ENCODE data around the gene ADIPOQ. TPM values are rescaled to one million over a fixed set of nuclear protein-coding genes. Genes with fewer than 3 reads are reported as not detected.

ADIPOQ gene
- total and polyA plus RNA-seq, 2 of the 13 experiments (the other 11 are each of a cell fraction or from before 2014, with no cell fraction given): not detected

DNA sequence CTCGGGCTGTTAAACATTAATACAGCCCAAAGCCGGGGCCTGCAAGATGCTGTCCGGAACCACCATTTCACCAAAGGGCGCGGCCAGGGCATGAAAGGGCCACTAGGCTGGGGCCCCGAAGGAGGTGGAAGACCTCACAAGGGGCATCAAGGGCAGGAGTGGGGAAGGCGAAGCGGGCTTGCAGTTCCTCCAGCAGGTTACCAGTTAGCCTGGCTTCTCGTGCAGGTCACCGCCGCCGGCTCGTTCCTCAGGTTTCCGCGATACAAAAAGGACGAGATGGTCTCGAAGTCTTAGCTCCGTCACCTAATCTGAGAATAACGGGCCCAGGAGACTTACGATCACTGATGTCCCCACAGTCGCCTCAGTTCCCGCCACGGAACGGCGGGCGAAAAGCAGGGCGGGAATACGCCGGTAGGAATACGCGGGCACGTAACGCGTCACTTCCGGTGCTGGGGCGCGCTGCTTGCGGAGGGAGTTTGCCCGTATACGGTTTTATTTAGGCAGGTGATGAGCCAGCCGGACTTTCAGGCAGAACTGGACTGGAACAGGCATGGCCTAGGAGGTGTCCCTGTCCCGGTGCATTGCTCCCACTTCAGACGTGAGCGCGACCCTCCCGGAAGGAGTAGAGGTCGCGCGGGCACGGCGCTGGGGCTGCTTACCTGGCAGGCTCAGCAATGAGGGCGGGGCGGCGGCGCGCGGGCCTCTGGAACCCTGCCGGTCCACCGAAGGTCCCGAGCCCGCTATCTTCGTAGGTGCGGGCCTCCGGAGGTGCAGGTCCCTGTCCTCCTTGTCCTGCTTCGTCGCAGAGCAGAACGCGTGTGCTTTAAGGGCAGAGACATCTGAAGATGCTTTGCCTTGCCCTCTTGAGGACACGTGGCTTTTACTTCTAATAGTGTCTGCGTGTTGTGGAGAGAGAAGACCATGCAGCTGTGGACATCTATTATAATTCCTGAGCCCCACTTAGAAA lies 36.1 kb upstream of the ADIPOQ start, which contains the start of gene RFC4:
Gene RFC4 (minus strand): TSS at position 394 of the 967 bp plus-strand sequence. CDS start 1,769 bp downstream, outside the sequence.
- H2AFZ ChIP-seq (ENCODE audit: low read length): peak within 1 kb of the TSS; percentile 85
- TF ChIP-seq PHF21A (CRISPR knock-in tag; IDR thresholded peaks at IDR 0.05) (no peak; the same call in none of the 2 replicates), WIZ (CRISPR knock-in tag; IDR thresholded peaks at IDR 0.05) (no peak), ELF3 (CRISPR knock-in tag; IDR thresholded peaks at IDR 0.05) (no peak; the same call in 1 of the 2 replicates), GATA4 (IDR thresholded peaks at IDR 0.05; ENCODE audit: borderline replicate concordance, low read depth) (no peak), HOXD1 (CRISPR knock-in tag; IDR thresholded peaks at IDR 0.05) (no peak), HNRNPL (IDR thresholded peaks at IDR 0.05; ENCODE audit: low read depth, low read length) (0 out of 2 replicates have a peak, but pooled peaks have one; percentile 51), ZNF350 (CRISPR knock-in tag; IDR thresholded peaks at IDR 0.05; ENCODE audit: borderline replicate concordance, low read depth) (peak; percentile 93), TBL1XR1 (IDR thresholded peaks at IDR 0.05; ENCODE audit: borderline replicate concordance, low read length, partially characterized antibody) (no peak), YEATS4 (CRISPR knock-in tag; IDR thresholded peaks at IDR 0.05; ENCODE audit: borderline replicate concordance) (peak; percentile 89; the same call in 1 of the 2 replicates)
- TF ChIP-seq, protein P1, sequence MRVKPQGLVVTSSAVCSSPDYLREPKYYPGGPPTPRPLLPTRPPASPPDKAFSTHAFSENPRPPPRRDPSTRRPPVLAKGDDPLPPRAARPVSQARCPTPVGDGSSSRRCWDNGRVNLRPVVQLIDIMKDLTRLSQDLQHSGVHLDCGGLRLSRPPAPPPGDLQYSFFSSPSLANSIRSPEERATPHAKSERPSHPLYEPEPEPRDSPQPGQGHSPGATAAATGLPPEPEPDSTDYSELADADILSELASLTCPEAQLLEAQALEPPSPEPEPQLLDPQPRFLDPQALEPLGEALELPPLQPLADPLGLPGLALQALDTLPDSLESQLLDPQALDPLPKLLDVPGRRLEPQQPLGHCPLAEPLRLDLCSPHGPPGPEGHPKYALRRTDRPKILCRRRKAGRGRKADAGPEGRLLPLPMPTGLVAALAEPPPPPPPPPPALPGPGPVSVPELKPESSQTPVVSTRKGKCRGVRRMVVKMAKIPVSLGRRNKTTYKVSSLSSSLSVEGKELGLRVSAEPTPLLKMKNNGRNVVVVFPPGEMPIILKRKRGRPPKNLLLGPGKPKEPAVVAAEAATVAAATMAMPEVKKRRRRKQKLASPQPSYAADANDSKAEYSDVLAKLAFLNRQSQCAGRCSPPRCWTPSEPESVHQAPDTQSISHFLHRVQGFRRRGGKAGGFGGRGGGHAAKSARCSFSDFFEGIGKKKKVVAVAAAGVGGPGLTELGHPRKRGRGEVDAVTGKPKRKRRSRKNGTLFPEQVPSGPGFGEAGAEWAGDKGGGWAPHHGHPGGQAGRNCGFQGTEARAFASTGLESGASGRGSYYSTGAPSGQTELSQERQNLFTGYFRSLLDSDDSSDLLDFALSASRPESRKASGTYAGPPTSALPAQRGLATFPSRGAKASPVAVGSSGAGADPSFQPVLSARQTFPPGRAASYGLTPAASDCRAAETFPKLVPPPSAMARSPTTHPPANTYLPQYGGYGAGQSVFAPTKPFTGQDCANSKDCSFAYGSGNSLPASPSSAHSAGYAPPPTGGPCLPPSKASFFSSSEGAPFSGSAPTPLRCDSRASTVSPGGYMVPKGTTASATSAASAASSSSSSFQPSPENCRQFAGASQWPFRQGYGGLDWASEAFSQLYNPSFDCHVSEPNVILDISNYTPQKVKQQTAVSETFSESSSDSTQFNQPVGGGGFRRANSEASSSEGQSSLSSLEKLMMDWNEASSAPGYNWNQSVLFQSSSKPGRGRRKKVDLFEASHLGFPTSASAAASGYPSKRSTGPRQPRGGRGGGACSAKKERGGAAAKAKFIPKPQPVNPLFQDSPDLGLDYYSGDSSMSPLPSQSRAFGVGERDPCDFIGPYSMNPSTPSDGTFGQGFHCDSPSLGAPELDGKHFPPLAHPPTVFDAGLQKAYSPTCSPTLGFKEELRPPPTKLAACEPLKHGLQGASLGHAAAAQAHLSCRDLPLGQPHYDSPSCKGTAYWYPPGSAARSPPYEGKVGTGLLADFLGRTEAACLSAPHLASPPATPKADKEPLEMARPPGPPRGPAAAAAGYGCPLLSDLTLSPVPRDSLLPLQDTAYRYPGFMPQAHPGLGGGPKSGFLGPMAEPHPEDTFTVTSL (CRISPR knock-in tag; IDR thresholded peaks at IDR 0.05; ENCODE audit: borderline replicate concordance): no peak

More for the DNA sequence above, 36.1 kb upstream of the ADIPOQ start, which contains the start of gene RFC4:
- WGBS (ENCODE audit: low lambda C conversion rate): 4% methylated on average over 8 of the region's 70 CpGs
- DNase-seq (ENCODE audit: low spot score): peak; percentile 72
- Histone ChIP-seq H3K27me3 (ENCODE audit: control insufficient read depth in 1 of 2, insufficient read depth in 2 of 2, low read length in 2 of 2) (peaks cover 1 to 3% of the 10 kb centered on the region in 2 experiments; a peak in 2 of 5 replicates), H3K4me3 (replicated peaks in 1 of 3; ENCODE audit: insufficient read depth in 1 of 3, low read depth in 2 of 3, low read length in 3 of 3) (peak within 1 kb of the TSS; percentile 72 to 90 (median 73)), H3K36me3 (replicated peaks in 1 of 2; ENCODE audit: control insufficient read depth in 1 of 2, insufficient read depth in 2 of 2, low read length in 2 of 2) (peaks cover 0 to 18% of the 10 kb centered on the region in 2 experiments; a peak in 2 of 5 replicates), H3K4me1 (ENCODE audit: insufficient read depth, low read length) (peaks cover 28% of the 10 kb centered on the region), H3K9me3 (ENCODE audit: low read length) (no peaks in the 10 kb centered on the region), H3K9ac (ENCODE audit: insufficient read depth, low read depth, low read length) (peak within 1 kb of the TSS; percentile 84), H3K79me2 (ENCODE audit: insufficient read depth, low read length) (peaks cover 19% of the 10 kb centered on the region), H3K27ac (ENCODE audit: extremely low read length, insufficient read depth, low read length) (peak within 1 kb of the TSS; percentile 82), H3K4me2 (ENCODE audit: low read depth, low read length) (peak within 1 kb of the TSS; percentile 91), H4K20me1 (ENCODE audit: insufficient read depth, low read length) (no peaks in the 10 kb centered on the region)
- ChIA-PET POLR2A (interaction anchor here (1.0 to 1.3 kb wide), 3 partner anchors 16 to 23 kb away, joined by 3 to 4 read pairs (median 4); partner anchors contain the start of gene EIF4A2), CTCF (ENCODE audit: low intra/inter-chr PET ratio, low total read pairs) (no interaction called here)
- intact Hi-C loops (cut with micrococcal nuclease; ENCODE audit: unreplicated experiment) (no loop called here), in situ Hi-C loops (cut with HindIII; ENCODE audit: extremely low pct_ligation_motif_present, low pct_unique_long_range_greater_than_20kb) (loop anchor here (25.0 kb wide), 2 partner anchors 544 to 819 kb away; no protein-coding TSS in a partner anchor)
- BruUV-seq (replicated peaks): TSS peak; percentile 99
- peak; percentile 76 for FAIRE-seq
- peak; percentile 95 for ATAC-seq
